Small intestine (tissue), 7 donors: Measurements from ENCODE around the gene COX4I1. TPM values are rescaled to one million over a fixed set of nuclear protein-coding genes. Genes with fewer than 3 reads are reported as not detected.
A peak's percentile ranks its signal among the peaks of the same experiment; 100 is the strongest.

Source experiments
- DNase-seq, 2 donors: peaks; one replicate each; pipeline versions ENCODE4 v3.0.0 to v3.0.0-alpha.2; 2013
- FAIRE-seq: peaks from 2 replicates; lab custom pipeline; 2012; peaks lifted over from hg19 to GRCh38; lab: Jason Lieb, UNC
- H3K27ac ChIP-seq, 3 donors: one replicate each; pipeline ENCODE4 v1.5.1; 2013; ENCODE audit warnings: low read length in 2 of 3, mild to moderate bottlenecking in 2 of 3, control low read depth in 1 of 3, inconsistent platforms in 1 of 3, low read depth in 1 of 3, moderate library complexity in 1 of 3
- H3K27me3 ChIP-seq, 3 donors: one replicate each; pipeline ENCODE4 v1.6.1; 2013; ENCODE audit warnings: low read length in 3 of 3, inconsistent platforms in 1 of 3; ENCODE audit not compliant: control insufficient read depth in 3 of 3, insufficient read depth in 3 of 3
- H3K36me3 ChIP-seq, 3 donors: one replicate each; pipeline ENCODE4 v1.6.1; 2013; ENCODE audit warnings: low read length in 3 of 3, inconsistent platforms in 1 of 3, low read depth in 1 of 3, mild to moderate bottlenecking in 1 of 3, moderate library complexity in 1 of 3; ENCODE audit not compliant: control insufficient read depth in 3 of 3, insufficient read depth in 2 of 3
- H3K4me1 ChIP-seq, 3 donors: one replicate each; pipeline ENCODE4 v1.6.1; 2013; ENCODE audit warnings: low read length in 2 of 3, inconsistent platforms in 1 of 3, low read depth in 1 of 3, mild to moderate bottlenecking in 1 of 3, moderate library complexity in 1 of 3; ENCODE audit not compliant: control insufficient read depth in 3 of 3, insufficient read depth in 2 of 3
- H3K4me3 ChIP-seq, 3 donors: one replicate each; pipeline ENCODE4 v1.5.1; 2013; ENCODE audit warnings: low read length in 3 of 3, control low read depth in 1 of 3, inconsistent platforms in 1 of 3, low read depth in 1 of 3, mild to moderate bottlenecking in 1 of 3, moderate library complexity in 1 of 3
- H3K9me3 ChIP-seq, 2 donors: one replicate each; pipeline ENCODE4 v1.6.1; 2013; ENCODE audit warnings: low read depth in 1 of 2, low read length in 1 of 2; ENCODE audit not compliant: control insufficient read depth in 2 of 2, insufficient read depth in 1 of 2
- WGBS, 3 donors: extraction: QIAGEN DNeasy Blood & Tissue Kit; methylation state at CpG; one replicate each; pipeline ENCODE4 v1.1.7; 2013; 5-methylcytosine and 5-hydroxymethylcytosine counted together
- polyA plus RNA-seq, 4 donors: library from polyadenylated mRNA; stranded (reverse) in 3 of 4; unstranded in 1 of 4; fragments of 200-250 nt in 3 of 4; fragments of 120-200 nt in 1 of 4; gene quantifications; one replicate each; pipeline versions ENCODE4 v1.2.1 to v1.2.3, GENCODE V29; 2013
- donor health status: healthy with polysubstance abuse.
- donor health status: control.
- donor health status: control.
- donor health status: Bipolar disorder and iron deficiency.
- donor health status: healthy.

COX4I1 gene
- polyA plus RNA-seq, 4 donors = 439 to 2,645 (median 1,917) TPM

- peak in 1 of 2 donors; percentile 42 for DNase-seq
- no peaks in the 10 kb centered on the region for H3K27me3 ChIP-seq
- no peak overlapping the region for H3K4me3 ChIP-seq
- H3K27ac ChIP-seq = no peak overlapping the region
- no peaks in the 10 kb centered on the region for H3K9me3 ChIP-seq
- FAIRE-seq = no peak
- 69 to 78% (median 72%) methylated on average over 8 of the region's 8 CpGs for WGBS, 3 donors
- peaks cover 0 to 19% (median 2%) of the 10 kb centered on the region in 3 donors for H3K4me1 ChIP-seq
- no peaks in the 10 kb centered on the region for H3K36me3 ChIP-seq
Measured at GRCh38 chr16:85849388-85849787, 49.9 kb downstream of the COX4I1 start.

- FAIRE-seq (no peak), DNase-seq (peak; percentile 49 to 58)
- 30 to 64% (median 44%) methylated on average over 5 of the region's 5 CpGs for WGBS, 3 donors
- H3K27ac ChIP-seq = no peak overlapping the region
- H3K27me3 ChIP-seq = no peaks in the 10 kb centered on the region
- H3K9me3 ChIP-seq = peaks cover 0 to 3% of the 10 kb centered on the region in 2 donors
- peaks cover 0 to 19% (median 2%) of the 10 kb centered on the region in 3 donors for H3K4me1 ChIP-seq
- no peak overlapping the region for H3K4me3 ChIP-seq
- no peaks in the 10 kb centered on the region for H3K36me3 ChIP-seq
Measured at GRCh38 chr16:85850344-85850880, 50.9 kb downstream of the COX4I1 start.

GRCh38 chr16:85851034-85851785, 51.7 kb downstream of the COX4I1 start:
- H3K27me3 ChIP-seq = no peaks in the 10 kb centered on the region
- H3K36me3 ChIP-seq = no peaks in the 10 kb centered on the region
- peaks cover 0 to 3% of the 10 kb centered on the region in 2 donors for H3K9me3 ChIP-seq
- peaks cover 0 to 19% (median 2%) of the 10 kb centered on the region in 3 donors for H3K4me1 ChIP-seq
- FAIRE-seq = no peak
- no peak for DNase-seq
- H3K27ac ChIP-seq = no peak overlapping the region
- H3K4me3 ChIP-seq = no peak overlapping the region
- 69 to 76% (median 74%) methylated on average over 15 of the region's 15 CpGs for WGBS, 3 donors

GRCh38 chr16:85853547-85854545, 54.4 kb downstream of the COX4I1 start:
- DNase-seq (no peak), FAIRE-seq (no peak)
- no peak overlapping the region for H3K27ac ChIP-seq
- H3K36me3 ChIP-seq = no peaks in the 10 kb centered on the region
- H3K27me3 ChIP-seq = no peaks in the 10 kb centered on the region
- WGBS, 3 donors = 79 to 88% (median 83%) methylated on average over 16 of the region's 16 CpGs
- peaks cover 0 to 3% of the 10 kb centered on the region in 2 donors for H3K9me3 ChIP-seq
- H3K4me3 ChIP-seq = no peak overlapping the region
- H3K4me1 ChIP-seq = peaks cover 0 to 6% (median 2%) of the 10 kb centered on the region in 3 donors

- FAIRE-seq (no peak), DNase-seq (no peak)
- Histone ChIP-seq H3K36me3 (no peaks in the 10 kb centered on the region), H3K4me3 (no peak overlapping the region), H3K27me3 (no peaks in the 10 kb centered on the region), H3K27ac (no peak overlapping the region), H3K4me1 (peaks cover 0 to 3% (median 2%) of the 10 kb centered on the region in 3 donors), H3K9me3 (peaks cover 0 to 3% of the 10 kb centered on the region in 2 donors)
- 93 to 100% (median 100%) methylated on average over 1 of the region's 1 CpG for WGBS, 3 donors
Measured at GRCh38 chr16:85854935-85855334, 55.4 kb downstream of the COX4I1 start.

DNA sequence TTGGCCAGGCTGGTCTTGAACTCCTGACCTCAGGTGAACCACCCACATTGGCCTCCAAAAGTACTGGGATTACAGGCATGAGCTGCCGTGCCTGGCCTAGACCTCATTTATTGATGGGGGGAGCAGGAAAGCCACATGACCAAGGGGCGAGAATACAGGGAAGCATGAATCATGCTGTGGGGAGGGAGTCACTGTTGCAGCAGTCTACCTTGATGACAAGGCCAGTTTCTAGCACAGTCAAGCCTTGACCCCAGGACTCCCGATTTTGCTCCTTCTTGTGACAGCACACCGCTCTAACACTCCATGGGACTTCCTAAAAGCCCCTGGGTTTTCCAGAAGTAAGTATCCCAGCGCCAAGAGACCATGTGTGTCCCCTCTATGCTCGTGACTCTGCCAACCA, 56.6 kb downstream of the COX4I1 start:
- DNase-seq (no peak), FAIRE-seq (no peak)
- Histone ChIP-seq H3K9me3 (peaks cover 0 to 3% of the 10 kb centered on the region in 2 donors), H3K4me1 (no peaks in the 10 kb centered on the region), H3K36me3 (no peaks in the 10 kb centered on the region), H3K27me3 (no peaks in the 10 kb centered on the region), H3K27ac (no peak overlapping the region), H3K4me3 (no peak overlapping the region)
- 68 to 80% (median 74%) methylated on average over 6 of the region's 6 CpGs for WGBS, 3 donors

DNA sequence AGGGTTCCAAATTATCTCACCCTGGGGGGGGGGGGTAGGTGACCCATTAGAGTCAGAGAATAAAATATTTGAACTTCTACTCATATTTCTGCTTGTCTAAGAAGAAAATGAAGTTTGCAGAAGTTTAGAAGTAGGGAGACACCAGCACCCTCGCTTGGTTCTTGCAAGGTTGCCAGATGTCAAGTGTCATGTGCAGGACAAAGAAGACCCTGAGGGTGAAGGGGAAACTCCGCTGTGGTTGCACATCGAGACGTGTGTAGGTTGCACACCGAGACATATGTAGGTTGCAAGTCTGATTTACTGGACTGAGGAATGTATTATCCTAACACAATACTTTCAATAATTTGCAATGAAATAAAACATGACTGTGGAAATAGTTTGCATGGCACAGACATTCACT, 57.1 kb downstream of the COX4I1 start:
- Histone ChIP-seq H3K27me3 (no peaks in the 10 kb centered on the region), H3K4me3 (no peak overlapping the region), H3K36me3 (no peaks in the 10 kb centered on the region), H3K4me1 (no peaks in the 10 kb centered on the region), H3K9me3 (peaks cover 0 to 3% of the 10 kb centered on the region in 2 donors), H3K27ac (no peak overlapping the region)
- no peak for FAIRE-seq
- no peak for DNase-seq
- 69 to 89% (median 71%) methylated on average over 5 of the region's 5 CpGs for WGBS, 3 donors
